Stimulated activated CD4-positive, alpha-beta T cell treated with anti-CD3 and anti-CD28 coated beads, TNF-alpha, amount 100 ng/mL, for 24 hours (primary cell): Measurements from ENCODE around the gene TAP2.
"Not testable (repeated sequence)": the region's sequence is repeated elsewhere in the genome, so short reads cannot be mapped to it uniquely, and the experiment has no call there.

Experiments used
- DNase-seq, 3 experiments: peaks; one replicate each; pipeline ENCODE4 v3.0.0-alpha.2; 2020; ENCODE audit warnings: low read depth in 3 of 3

Gene TAP2

GRCh38 chr6:32835167-32835893 is 3.2 kb downstream of the TAP2 start:
- DNase-seq: no peak

GRCh38 chr6:32833664-32834063 is 4.9 kb downstream of the TAP2 start:
- no peak for DNase-seq

GRCh38 chr6:32832535-32832934 is 6.0 kb downstream of the TAP2 start:
- DNase-seq: no peak

- no peak for DNase-seq
Measured at GRCh38 chr6:32830936-32831335, 7.6 kb downstream of the TAP2 start.

- DNase-seq: no peak
Measured at GRCh38 chr6:32830017-32830416, 8.5 kb downstream of the TAP2 start.

- no peak for DNase-seq
Measured at GRCh38 chr6:32829495-32829894, 9.0 kb downstream of the TAP2 start.

GRCh38 chr6:32827025-32827424 is 11.5 kb downstream of the TAP2 start:
- no peak for DNase-seq

GRCh38 chr6:32825966-32826365 is 12.6 kb downstream of the TAP2 start:
- DNase-seq: no peak

GRCh38 chr6:32819729-32820128 is 18.8 kb downstream of the TAP2 start:
- DNase-seq: no peak

GRCh38 chr6:32818867-32819266 is 19.7 kb downstream of the TAP2 start:
- DNase-seq: no peak

GRCh38 chr6:32816746-32817204 is 21.8 kb downstream of the TAP2 start, which contains the start of gene HLA-DOB:
Gene HLA-DOB, minus strand, starts transcription at chr6:32817002. Its CDS starts 51 bp downstream, at chr6:32816951.
- DNase-seq: no peak

GRCh38 chr6:32815996-32816395 is 22.5 kb downstream of the TAP2 start:
- no peak for DNase-seq

- DNase-seq: no peak
Measured at GRCh38 chr6:32815115-32815514, 23.4 kb downstream of the TAP2 start.

- DNase-seq: no peak
Measured at GRCh38 chr6:32814145-32814544, 24.4 kb downstream of the TAP2 start.

- DNase-seq: no peak
Measured at GRCh38 chr6:32809171-32809570, 29.4 kb downstream of the TAP2 start.

GRCh38 chr6:32807020-32807580 is 31.4 kb downstream of the TAP2 start:
- DNase-seq: no peak

GRCh38 chr6:32805404-32805803 is 33.1 kb downstream of the TAP2 start:
- not testable (repeated sequence) for DNase-seq

GRCh38 chr6:32803416-32803815 is 35.1 kb downstream of the TAP2 start:
- no peak for DNase-seq

- DNase-seq: no peak
Measured at GRCh38 chr6:32799740-32800139, 38.8 kb downstream of the TAP2 start.

- DNase-seq: no peak
Measured at GRCh38 chr6:32799168-32799567, 39.4 kb downstream of the TAP2 start.

- DNase-seq: peak; percentile 61 to 78 (median 66)
Measured at GRCh38 chr6:32796848-32797776, 41.4 kb downstream of the TAP2 start.

- DNase-seq: no peak
Measured at GRCh38 chr6:32794510-32794909, 44.0 kb downstream of the TAP2 start.
